ENCODE results near the gene POLR1G. TPM values are rescaled to one million over a fixed set of nuclear protein-coding genes. Genes with fewer than 3 reads are reported as not detected.
"Not testable (repeated sequence)": the region's sequence is repeated elsewhere in the genome, so short reads cannot be mapped to it uniquely, and the experiment has no call there.

POLR1G gene
- total and polyA plus RNA-seq, 2 experiments from 2014 or later = 6.0 to 17.8 TPM

- Histone ChIP-seq H3K27ac (peak overlapping the region; percentile 86), H3K36me3 (peaks cover 5% of the 10 kb centered on the region), H3K4me1 (ENCODE audit: low read depth) (peaks cover 15% of the 10 kb centered on the region), H3K27me3 (no peaks in the 10 kb centered on the region), H3K4me3 (peak overlapping the region; percentile 53), H3K9me3 (ENCODE audit: low read depth) (no peaks in the 10 kb centered on the region)
- TF ChIP-seq, protein P1, sequence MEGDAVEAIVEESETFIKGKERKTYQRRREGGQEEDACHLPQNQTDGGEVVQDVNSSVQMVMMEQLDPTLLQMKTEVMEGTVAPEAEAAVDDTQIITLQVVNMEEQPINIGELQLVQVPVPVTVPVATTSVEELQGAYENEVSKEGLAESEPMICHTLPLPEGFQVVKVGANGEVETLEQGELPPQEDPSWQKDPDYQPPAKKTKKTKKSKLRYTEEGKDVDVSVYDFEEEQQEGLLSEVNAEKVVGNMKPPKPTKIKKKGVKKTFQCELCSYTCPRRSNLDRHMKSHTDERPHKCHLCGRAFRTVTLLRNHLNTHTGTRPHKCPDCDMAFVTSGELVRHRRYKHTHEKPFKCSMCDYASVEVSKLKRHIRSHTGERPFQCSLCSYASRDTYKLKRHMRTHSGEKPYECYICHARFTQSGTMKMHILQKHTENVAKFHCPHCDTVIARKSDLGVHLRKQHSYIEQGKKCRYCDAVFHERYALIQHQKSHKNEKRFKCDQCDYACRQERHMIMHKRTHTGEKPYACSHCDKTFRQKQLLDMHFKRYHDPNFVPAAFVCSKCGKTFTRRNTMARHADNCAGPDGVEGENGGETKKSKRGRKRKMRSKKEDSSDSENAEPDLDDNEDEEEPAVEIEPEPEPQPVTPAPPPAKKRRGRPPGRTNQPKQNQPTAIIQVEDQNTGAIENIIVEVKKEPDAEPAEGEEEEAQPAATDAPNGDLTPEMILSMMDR (IDR thresholded peaks at IDR 0.05; ENCODE audit: low read depth, low read length) = no peak
- DNase-seq (ENCODE audit: low read depth in 1 of 2, low spot score in 1 of 2) = peak in 1 of 2 donors; percentile 92
Measured at GRCh38 chr19:45424191-45425058, 18.0 kb downstream of the POLR1G start.

GRCh38 chr19:45428384-45429231 lies 22.2 kb downstream of the POLR1G start:
- no peaks in the 10 kb centered on the region for H3K27me3 ChIP-seq
- H3K9me3 ChIP-seq (ENCODE audit: low read depth) = no peaks in the 10 kb centered on the region
- peak overlapping the region; percentile 35 for H3K4me3 ChIP-seq
- no peaks in the 10 kb centered on the region for H3K36me3 ChIP-seq
- DNase-seq (ENCODE audit: low read depth in 1 of 2, low spot score in 1 of 2) = peak; percentile 59 to 95
- peak overlapping the region; percentile 84 for H3K27ac ChIP-seq
- peaks cover 11% of the 10 kb centered on the region for H3K4me1 ChIP-seq (ENCODE audit: low read depth)
- TF ChIP-seq, protein P1 (IDR thresholded peaks at IDR 0.05; ENCODE audit: low read depth, low read length) = peak; percentile 55

GRCh38 chr19:45429896-45430295 lies 23.5 kb downstream of the POLR1G start:
- not testable (repeated sequence) for H3K9me3 ChIP-seq (ENCODE audit: low read depth); H3K4me3 ChIP-seq; DNase-seq (ENCODE audit: low read depth in 1 of 2, low spot score in 1 of 2); H3K36me3 ChIP-seq; H3K4me1 ChIP-seq (ENCODE audit: low read depth); H3K27me3 ChIP-seq
- H3K27ac ChIP-seq = peak overlapping the region; percentile 84

GRCh38 chr19:45431008-45431407 lies 24.6 kb downstream of the POLR1G start:
- peak in 1 of 2 donors; percentile 84 for DNase-seq (ENCODE audit: low read depth in 1 of 2, low spot score in 1 of 2)
- not testable (repeated sequence) for H3K27me3 ChIP-seq; H3K4me1 ChIP-seq (ENCODE audit: low read depth); H3K9me3 ChIP-seq (ENCODE audit: low read depth); H3K36me3 ChIP-seq; H3K4me3 ChIP-seq
- H3K27ac ChIP-seq = peak overlapping the region; percentile 84

DNA sequence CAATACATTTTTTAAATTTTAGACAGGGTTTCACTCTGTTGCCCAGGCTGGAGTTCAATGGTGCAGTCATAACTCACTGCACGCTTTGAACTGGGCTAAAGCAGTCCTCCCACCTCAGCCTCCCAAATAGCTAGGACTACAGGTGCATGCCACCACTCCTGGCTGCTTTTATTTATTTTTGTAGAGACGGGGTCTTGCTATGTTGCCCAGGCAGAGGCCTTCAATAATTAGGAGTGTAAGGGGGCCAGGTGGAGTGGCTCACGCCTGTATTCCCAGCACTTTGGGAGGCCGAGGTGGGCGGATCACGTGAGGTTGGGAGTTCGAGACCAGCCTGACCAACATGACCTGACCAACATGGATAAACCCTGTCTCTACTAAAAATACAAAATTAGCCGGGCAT lies 26.1 kb downstream of the POLR1G start:
- not testable (repeated sequence) for H3K4me3 ChIP-seq; H3K27me3 ChIP-seq; H3K9me3 ChIP-seq (ENCODE audit: low read depth); H3K36me3 ChIP-seq; H3K27ac ChIP-seq; H3K4me1 ChIP-seq (ENCODE audit: low read depth); DNase-seq (ENCODE audit: low read depth in 1 of 2, low spot score in 1 of 2)

DNA sequence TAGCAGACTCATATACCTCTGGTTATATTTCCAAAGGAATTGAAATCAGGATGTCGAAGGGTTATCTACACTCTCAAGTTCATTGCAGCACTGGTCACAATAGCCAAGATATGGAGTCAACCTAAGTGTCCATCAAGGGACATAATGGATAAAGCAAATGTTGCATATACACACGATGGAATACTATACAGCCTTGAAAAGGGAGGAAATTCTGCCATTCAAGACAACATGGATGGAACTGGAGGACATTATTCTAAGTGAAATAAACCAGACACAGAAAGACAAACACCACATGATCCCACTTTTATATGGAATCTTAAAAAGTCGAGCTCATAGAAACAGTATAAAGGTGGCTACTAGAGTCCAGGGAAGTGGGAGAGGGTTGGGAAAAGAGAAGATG lies 30.9 kb downstream of the POLR1G start:
- Histone ChIP-seq H3K27me3 (no peaks in the 10 kb centered on the region), H3K9me3 (ENCODE audit: low read depth) (no peaks in the 10 kb centered on the region), H3K27ac (no peak overlapping the region), H3K4me1 (ENCODE audit: low read depth) (peaks cover 13% of the 10 kb centered on the region), H3K4me3 (no peak overlapping the region), H3K36me3 (no peaks in the 10 kb centered on the region)
- no peak for DNase-seq (ENCODE audit: low read depth in 1 of 2, low spot score in 1 of 2)
- TF ChIP-seq, protein P1 (IDR thresholded peaks at IDR 0.05; ENCODE audit: low read depth, low read length) = no peak

GRCh38 chr19:45439190-45439568 lies 32.7 kb downstream of the POLR1G start:
- Histone ChIP-seq H3K9me3 (ENCODE audit: low read depth) (no peaks in the 10 kb centered on the region), H3K4me3 (peak overlapping the region; percentile 71), H3K36me3 (no peaks in the 10 kb centered on the region), H3K4me1 (ENCODE audit: low read depth) (peaks cover 13% of the 10 kb centered on the region), H3K27ac (peak overlapping the region; percentile 97), H3K27me3 (no peaks in the 10 kb centered on the region)
- no peak for DNase-seq (ENCODE audit: low read depth in 1 of 2, low spot score in 1 of 2)
- TF ChIP-seq, protein P1 (IDR thresholded peaks at IDR 0.05; ENCODE audit: low read depth, low read length) = no peak
